Adrenal gland (tissue), 12 donors: Measurements from ENCODE around the gene NFATC3. TPM values are rescaled to one million over a fixed set of nuclear protein-coding genes. Genes with fewer than 3 reads are reported as not detected.

Source experiments
- DNase-seq, 7 donors: peaks; one replicate each; pipeline ENCODE4 v3.0.0-alpha.2; 2019 to 2020
- H3K27ac ChIP-seq, 5 donors: fragments of 200-600 bp; sonication (generic) in 4 of 5; 1 replicate in 3 of 5; 2 replicates in 2 of 5; pipeline versions ENCODE4 v1.5.1 to v1.8.0; 2016 to 2020; ENCODE audit warnings: mild to moderate bottlenecking in 1 of 5
- H3K27me3 ChIP-seq: fragments of 200-600 bp; 2 replicates; pipeline ENCODE4 v1.8.0; 2021
- H3K36me3 ChIP-seq, 2 donors: fragments of 200-600 bp; replicated peaks in 1 of 2; 1 replicate in 1 of 2; 2 replicates in 1 of 2; pipeline versions ENCODE4 v1.5.1 to v1.8.0; 2018 to 2022
- H3K4me1 ChIP-seq, 2 donors: fragments of 200-600 bp; replicated peaks in 1 of 2; 1 replicate in 1 of 2; 2 replicates in 1 of 2; pipeline versions ENCODE4 v1.5.1 to v1.8.0; 2018 to 2021
- H3K4me3 ChIP-seq, 4 donors: fragments of 200-600 bp; sonication (generic) in 3 of 4; one replicate each; pipeline ENCODE4 v1.5.1; 2016 to 2018
- H3K9me3 ChIP-seq, 3 donors: fragments of 200-600 bp; sonication (generic) in 1 of 3; replicated peaks in 1 of 3; 1 replicate in 2 of 3; 2 replicates in 1 of 3; pipeline versions ENCODE4 v1.5.1 to v1.8.0; 2016 to 2021
- CTCF ChIP-seq, 6 experiments: fragments of 450-650 bp in 4 of 6; fragments of 200-600 bp in 2 of 6; sonication (generic) in 1 of 6; IDR thresholded peaks; 1 replicate in 5 of 6; 2 replicates in 1 of 6; pipeline versions ENCODE4 v1.5.1 to v1.8.0; 2016 to 2021; ENCODE audit warnings: antibody characterized with exemption in 6 of 6, mild to moderate bottlenecking in 2 of 6, moderate library complexity in 1 of 6
- POLR2A ChIP-seq, 2 donors: fragments of 450-650 bp; IDR thresholded peaks; one replicate each; pipeline ENCODE4 v1.6.1; 2017; ENCODE audit warnings: antibody characterized with exemption in 2 of 2, mild to moderate bottlenecking in 2 of 2, moderate library complexity in 1 of 2
- WGBS, 4 donors: extraction: QIAGEN DNeasy Blood & Tissue Kit in 2 of 4; methylation state at CpG; one replicate each; pipeline versions ENCODE4 v1.1.5 to v1.1.7; 2013 to 2017; 5-methylcytosine and 5-hydroxymethylcytosine counted together
- intact Hi-C, 2 donors: fragments of 100-400 bp; cut with DNase I; formaldehyde crosslinking; loops; one replicate each; pipeline versions ENCODE4 v1.14.1 to v1.15.0; 2022 to 2023
- polyA plus RNA-seq, 3 donors: library from polyadenylated mRNA; stranded (reverse); fragments of 200-250 nt in 2 of 3; fragments of 350-450 nt in 1 of 3; fragmentation: Illumina TruSeq in 1 of 3; extraction: RNeasy Lipid Tissue Mini Kit (QIAGEN cat#74804) in 1 of 3; gene quantifications; one replicate each; pipeline ENCODE4 v1.2.3, GENCODE V29; 2013 to 2014
- total RNA-seq, 9 donors: library from RNA; depleted of rRNA in 4 of 9; stranded (reverse); fragments of >200 nt in 4 of 9; fragments of 120-200 nt in 1 of 9; fragmentation: NEBNext Ultra II Directional in 1 of 9; extraction: Animal tissue kit (Norgen Biotek cat#: 25700) in 1 of 9; gene quantifications; one replicate each; pipeline versions ENCODE4 v1.1.0 to v1.2.4, GENCODE V29; 2013 to 2023
- donor health status: healthy with polysubstance abuse.
- donor health status: Bipolar disorder and iron deficiency.
- donor health status: DM: yes; HTN: yes; CAD: no.
- donor health status: DM: no; HTN: no; CAD: no.
- donor health status: DM: no; HTN: no; CAD: no.
- donor health status: DM: yes; HTN: yes; CAD: no.

Gene NFATC3
- total and polyA plus RNA-seq, 12 donors: 6.6 to 81.2 (median 34.3) TPM

- no peaks in the 10 kb centered on the region for H3K36me3 ChIP-seq
- no peaks in the 10 kb centered on the region for H3K4me1 ChIP-seq
- no peak for TF ChIP-seq CTCF (IDR thresholded peaks at IDR 0.05)
- TF ChIP-seq POLR2A (IDR thresholded peaks at IDR 0.05): no peak
- no peak overlapping the region for H3K4me3 ChIP-seq
- H3K9me3 ChIP-seq: no peaks in the 10 kb centered on the region
- intact Hi-C loops: no loop called here
- H3K27ac ChIP-seq: no peak overlapping the region
- peak in 1 of 7 donors; percentile 60 for DNase-seq
- H3K27me3 ChIP-seq: no peaks in the 10 kb centered on the region
These were observed 116.9 kb downstream of the NFATC3 start for GRCh38 chr16:68202091-68202519.

GRCh38 chr16:68206245-68206644, 121.1 kb downstream of the NFATC3 start:
- TF ChIP-seq CTCF (IDR thresholded peaks at IDR 0.05): no peak
- no peak for TF ChIP-seq POLR2A (IDR thresholded peaks at IDR 0.05)
- Histone ChIP-seq H3K9me3 (no peaks in the 10 kb centered on the region), H3K36me3 (no peaks in the 10 kb centered on the region), H3K4me1 (no peaks in the 10 kb centered on the region), H3K27me3 (no peaks in the 10 kb centered on the region), H3K4me3 (no peak overlapping the region), H3K27ac (no peak overlapping the region)
- WGBS, 4 donors: 89 to 96% (median 92%) methylated on average over 2 of the region's 2 CpGs
- no peak for DNase-seq
- intact Hi-C loops: no loop called here

- DNase-seq: no peak
- H3K27ac ChIP-seq: no peak overlapping the region
- H3K9me3 ChIP-seq: no peaks in the 10 kb centered on the region
- H3K36me3 ChIP-seq: no peaks in the 10 kb centered on the region
- H3K27me3 ChIP-seq: no peaks in the 10 kb centered on the region
- 85 to 97% (median 94%) methylated on average over 3 of the region's 3 CpGs for WGBS, 4 donors
- no peaks in the 10 kb centered on the region for H3K4me1 ChIP-seq
- H3K4me3 ChIP-seq: no peak overlapping the region
- TF ChIP-seq POLR2A (IDR thresholded peaks at IDR 0.05) (no peak), CTCF (IDR thresholded peaks at IDR 0.05) (no peak)
- intact Hi-C loops: no loop called here
These were observed 129.6 kb downstream of the NFATC3 start for GRCh38 chr16:68214726-68215125.

- no peak overlapping the region for H3K27ac ChIP-seq
- H3K36me3 ChIP-seq: no peaks in the 10 kb centered on the region
- no peaks in the 10 kb centered on the region for H3K4me1 ChIP-seq
- WGBS, 4 donors: 90 to 96% (median 94%) methylated on average over 1 of the region's 1 CpG
- intact Hi-C loops: no loop called here
- no peaks in the 10 kb centered on the region for H3K27me3 ChIP-seq
- no peak for TF ChIP-seq POLR2A (IDR thresholded peaks at IDR 0.05)
- no peak for TF ChIP-seq CTCF (IDR thresholded peaks at IDR 0.05)
- no peak overlapping the region for H3K4me3 ChIP-seq
- no peak for DNase-seq
- no peaks in the 10 kb centered on the region for H3K9me3 ChIP-seq
These were observed 130.1 kb downstream of the NFATC3 start for GRCh38 chr16:68215302-68215701.
